WTC11 (cell line): ENCODE measurements around the gene ZBTB7C. TPM values are rescaled to one million over a fixed set of nuclear protein-coding genes. Genes with fewer than 3 reads are reported as not detected.

Experiments
- ATAC-seq: fragments of 200-7000 bp; cut with Tn5 transposase; 2 replicates; pipeline ENCODE4 v1.10.0; 2021; ENCODE audit warnings: mild to moderate bottlenecking, moderate library complexity
- CTCF ChIA-PET: fragments of 300-600 bp; sonication (Branson Sonifier 250); formaldehyde crosslinking; loops from one replicate; lab custom pipeline; 2021; ENCODE audit warnings: antibody characterized with exemption; lab: Charles Lee
- POLR2A ChIA-PET: fragments of 350-600 bp; sonication (Branson Sonifier 250); formaldehyde crosslinking; loops from one replicate; lab custom pipeline; 2021; ENCODE audit warnings: antibody characterized with exemption; lab: Charles Lee
- DNase-seq: peaks from one replicate; pipeline ENCODE4 v3.0.0; 2021; ENCODE audit warnings: low spot score
- H3K27ac Mint-ChIP-seq: 2 replicates; pipeline ENCODE4 v1.8.0; 2021; ENCODE audit warnings: mixed read lengths
- H3K27me3 Mint-ChIP-seq: 2 replicates; pipeline ENCODE4 v1.8.0; 2021; ENCODE audit warnings: low read depth, mild to moderate bottlenecking, moderate library complexity, mixed read lengths
- H3K36me3 Mint-ChIP-seq: 2 replicates; pipeline ENCODE4 v1.8.0; 2021; ENCODE audit warnings: mixed read lengths
- H3K4me1 Mint-ChIP-seq: 2 replicates; pipeline ENCODE4 v1.8.0; 2022; ENCODE audit warnings: mixed read lengths
- H3K4me3 Mint-ChIP-seq: 2 replicates; pipeline ENCODE4 v1.8.0; 2021; ENCODE audit warnings: mild to moderate bottlenecking, moderate library complexity, mixed read lengths
- H3K9me3 Mint-ChIP-seq: 2 replicates; pipeline ENCODE4 v1.8.0; 2021; ENCODE audit warnings: mixed read lengths
- CREB1 ChIP-seq: sonication (generic); formaldehyde crosslinking; IDR thresholded peaks from 2 replicates; pipeline ENCODE4 v1.8.0; 2023; ENCODE audit warnings: mild to moderate bottlenecking, missing genetic modification reagents
- E2F4 ChIP-seq: sonication (generic); formaldehyde crosslinking; IDR thresholded peaks from 2 replicates; pipeline ENCODE4 v1.8.1; 2022; ENCODE audit warnings: low read depth, mild to moderate bottlenecking, moderate library complexity, missing genetic modification reagents, borderline replicate concordance
- ESRRA ChIP-seq: sonication (generic); formaldehyde crosslinking; IDR thresholded peaks from 2 replicates; pipeline ENCODE4 v1.8.1; 2022; ENCODE audit warnings: mild to moderate bottlenecking, missing genetic modification reagents, borderline replicate concordance
- HMGA2 ChIP-seq: fragments of 250-450 bp; sonication (Bioruptor Pico); IDR thresholded peaks from 2 replicates; pipeline ENCODE4 v1.4.0; 2021; ENCODE audit warnings: mild to moderate bottlenecking, moderate library complexity
- IRF2 ChIP-seq: sonication (generic); formaldehyde crosslinking; IDR thresholded peaks from 2 replicates; pipeline ENCODE4 v1.8.0; 2022; ENCODE audit warnings: low read depth, missing genetic modification reagents, borderline replicate concordance
- NFYB ChIP-seq: sonication (generic); formaldehyde crosslinking; conservative IDR thresholded peaks from 2 replicates; pipeline ENCODE4 v1.8.0; 2022; ENCODE audit warnings: low read depth, missing genetic modification reagents
- PRDM15 ChIP-seq: sonication (generic); formaldehyde crosslinking; IDR thresholded peaks from 2 replicates; pipeline ENCODE4 v1.8.0; 2022; ENCODE audit warnings: missing genetic modification reagents
- PREB ChIP-seq: sonication (generic); formaldehyde crosslinking; IDR thresholded peaks from 2 replicates; pipeline ENCODE4 v1.8.1; 2022; ENCODE audit warnings: mild to moderate bottlenecking, missing genetic modification reagents, moderate library complexity, borderline replicate concordance
- RELA ChIP-seq: sonication (generic); formaldehyde crosslinking; IDR thresholded peaks from 2 replicates; pipeline ENCODE4 v1.8.1; 2022; ENCODE audit warnings: missing genetic modification reagents, mild to moderate bottlenecking, borderline replicate concordance
- TEAD1 ChIP-seq: sonication (generic); formaldehyde crosslinking; IDR thresholded peaks from 2 replicates; pipeline ENCODE4 v1.8.0; 2022; ENCODE audit warnings: mild to moderate bottlenecking, missing genetic modification reagents
- TEAD4 ChIP-seq: sonication (generic); formaldehyde crosslinking; IDR thresholded peaks from 2 replicates; pipeline ENCODE4 v1.8.0; 2022; ENCODE audit warnings: mild to moderate bottlenecking, missing genetic modification reagents
- ZNF121 ChIP-seq: sonication (generic); formaldehyde crosslinking; IDR thresholded peaks from 2 replicates; pipeline ENCODE4 v1.8.0; 2023; ENCODE audit warnings: missing genetic modification reagents
- ZNF138 ChIP-seq: sonication (generic); formaldehyde crosslinking; conservative IDR thresholded peaks from 2 replicates; pipeline ENCODE4 v1.8.1; 2022; ENCODE audit warnings: mild to moderate bottlenecking, moderate library complexity, missing genetic modification reagents
- ZNF281 ChIP-seq: sonication (generic); formaldehyde crosslinking; IDR thresholded peaks from 2 replicates; pipeline ENCODE4 v1.8.0; 2023; ENCODE audit warnings: mild to moderate bottlenecking, missing genetic modification reagents
- total RNA-seq: library from RNA; stranded (reverse); gene quantifications from 3 replicates; pipeline ENCODE4 v1.2.3, GENCODE V29; 2021
- TF ChIP-seq, protein P1 (sequence below): fragments of 250-450 bp; sonication (Bioruptor Pico); IDR thresholded peaks from 2 replicates; pipeline ENCODE4 v1.9.0; 2021; ENCODE audit warnings: mild to moderate bottlenecking
- TF ChIP-seq, protein P2 (sequence below): fragments of 250-450 bp; sonication (Bioruptor Pico); IDR thresholded peaks from 2 replicates; pipeline ENCODE4 v1.9.0; 2021; ENCODE audit warnings: moderate library complexity, mild to moderate bottlenecking, inconsistent platforms, borderline replicate concordance
- TF ChIP-seq, protein P3 (sequence below): sonication (generic); formaldehyde crosslinking; IDR thresholded peaks from 2 replicates; pipeline ENCODE4 v1.8.0; 2022; ENCODE audit warnings: mild to moderate bottlenecking, missing genetic modification reagents
- TF ChIP-seq, protein P4 (sequence below): fragments of 250-450 bp; sonication (Bioruptor Pico); IDR thresholded peaks from 2 replicates; pipeline ENCODE4 v2.1.2; 2022; ENCODE audit warnings: mild to moderate bottlenecking, moderate library complexity

Gene ZBTB7C
- total RNA-seq, 1 experiment from 2014 or later, result 0.48 TPM

DNA sequence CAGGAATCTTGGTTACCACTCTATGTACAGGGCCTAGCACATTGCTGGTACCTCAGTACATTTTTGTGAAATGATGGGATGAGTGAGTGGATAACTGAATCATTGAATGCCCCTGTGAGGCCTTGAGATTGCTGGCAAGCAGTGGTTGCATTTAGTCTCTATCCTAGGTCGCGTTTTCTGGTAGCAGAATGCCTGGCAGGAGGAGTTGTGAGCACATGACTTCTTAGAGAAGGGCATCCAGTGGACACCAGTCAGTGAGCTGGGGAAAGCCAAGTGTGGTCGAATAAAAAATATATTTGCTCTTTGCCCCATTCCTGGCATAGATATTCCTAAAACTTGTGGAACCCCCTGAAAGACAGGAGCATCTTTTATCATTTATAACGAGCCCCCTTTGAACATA lies 416.9 kb downstream of the ZBTB7C start:
- CTCF ChIA-PET, result no interaction called here
- H3K4me3 Mint-ChIP-seq, result no peak overlapping the region

DNA sequence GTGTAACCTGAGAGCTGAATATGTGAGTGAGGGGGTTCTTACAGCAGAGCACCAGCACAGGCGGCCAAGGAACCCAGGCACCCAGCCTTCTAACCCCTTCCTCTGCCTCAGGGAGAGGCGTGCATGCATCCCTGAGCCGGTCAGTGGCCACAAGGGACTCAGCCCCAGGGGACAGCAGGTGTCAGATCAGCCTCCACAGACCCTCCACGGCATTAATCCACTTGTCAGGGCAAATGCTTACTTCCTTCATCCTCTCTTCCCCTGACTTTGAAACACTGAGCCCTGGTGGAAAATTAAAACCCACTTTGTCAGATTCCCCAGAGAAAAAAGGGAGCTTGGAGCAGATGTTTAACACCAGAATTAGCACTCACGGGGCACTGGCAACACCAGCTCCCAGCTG lies 418.2 kb downstream of the ZBTB7C start:
- ChIA-PET POLR2A (no interaction called here), CTCF (interaction anchor here (1.4 kb wide), 1 partner anchor 17 kb away, joined by 5 read pairs; no protein-coding TSS in a partner anchor)
- Mint-ChIP-seq H3K4me1 (peaks cover 18% of the 10 kb centered on the region), H3K4me3 (no peak overlapping the region), H3K9me3 (peaks cover 20% of the 10 kb centered on the region), H3K27me3 (no peaks in the 10 kb centered on the region), H3K27ac (0 out of 2 replicates have a peak overlapping the region, but pooled peaks have one; percentile 65), H3K36me3 (peaks cover 4% of the 10 kb centered on the region)
- no peak for DNase-seq
- no peak for ATAC-seq
- TF ChIP-seq, protein P1, sequence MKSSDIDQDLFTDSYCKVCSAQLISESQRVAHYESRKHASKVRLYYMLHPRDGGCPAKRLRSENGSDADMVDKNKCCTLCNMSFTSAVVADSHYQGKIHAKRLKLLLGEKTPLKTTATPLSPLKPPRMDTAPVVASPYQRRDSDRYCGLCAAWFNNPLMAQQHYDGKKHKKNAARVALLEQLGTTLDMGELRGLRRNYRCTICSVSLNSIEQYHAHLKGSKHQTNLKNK (CRISPR knock-in tag), result no peak
- no peak for TF ChIP-seq ZNF138 (CRISPR knock-in tag)
- TF ChIP-seq CREB1 (CRISPR knock-in tag), result no peak
- TF ChIP-seq ZNF281, result no peak
- TF ChIP-seq RELA (CRISPR knock-in tag), result no peak
- no peak for TF ChIP-seq NFYB (CRISPR knock-in tag)
- TF ChIP-seq TEAD4 (CRISPR knock-in tag), result no peak
- TF ChIP-seq ESRRA, result no peak
- TF ChIP-seq, protein P2, sequence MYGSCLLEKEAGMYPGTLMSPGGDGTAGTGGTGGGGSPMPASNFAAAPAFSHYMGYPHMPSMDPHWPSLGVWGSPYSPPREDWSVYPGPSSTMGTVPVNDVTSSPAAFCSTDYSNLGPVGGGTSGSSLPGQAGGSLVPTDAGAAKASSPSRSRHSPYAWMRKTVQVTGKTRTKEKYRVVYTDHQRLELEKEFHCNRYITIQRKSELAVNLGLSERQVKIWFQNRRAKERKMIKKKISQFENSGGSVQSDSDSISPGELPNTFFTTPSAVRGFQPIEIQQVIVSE (CRISPR knock-in tag), result no peak
- no peak for TF ChIP-seq E2F4 (CRISPR knock-in tag)
- no peak for TF ChIP-seq TEAD1 (CRISPR knock-in tag)
- TF ChIP-seq, protein P3, sequence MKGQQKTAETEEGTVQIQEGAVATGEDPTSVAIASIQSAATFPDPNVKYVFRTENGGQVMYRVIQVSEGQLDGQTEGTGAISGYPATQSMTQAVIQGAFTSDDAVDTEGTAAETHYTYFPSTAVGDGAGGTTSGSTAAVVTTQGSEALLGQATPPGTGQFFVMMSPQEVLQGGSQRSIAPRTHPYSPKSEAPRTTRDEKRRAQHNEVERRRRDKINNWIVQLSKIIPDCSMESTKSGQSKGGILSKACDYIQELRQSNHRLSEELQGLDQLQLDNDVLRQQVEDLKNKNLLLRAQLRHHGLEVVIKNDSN (CRISPR knock-in tag), result no peak

More for the DNA sequence above, 416.9 kb downstream of the ZBTB7C start:
- DNase-seq, result no peak
- TF ChIP-seq PREB (CRISPR knock-in tag), result no peak
- TF ChIP-seq, protein P4, sequence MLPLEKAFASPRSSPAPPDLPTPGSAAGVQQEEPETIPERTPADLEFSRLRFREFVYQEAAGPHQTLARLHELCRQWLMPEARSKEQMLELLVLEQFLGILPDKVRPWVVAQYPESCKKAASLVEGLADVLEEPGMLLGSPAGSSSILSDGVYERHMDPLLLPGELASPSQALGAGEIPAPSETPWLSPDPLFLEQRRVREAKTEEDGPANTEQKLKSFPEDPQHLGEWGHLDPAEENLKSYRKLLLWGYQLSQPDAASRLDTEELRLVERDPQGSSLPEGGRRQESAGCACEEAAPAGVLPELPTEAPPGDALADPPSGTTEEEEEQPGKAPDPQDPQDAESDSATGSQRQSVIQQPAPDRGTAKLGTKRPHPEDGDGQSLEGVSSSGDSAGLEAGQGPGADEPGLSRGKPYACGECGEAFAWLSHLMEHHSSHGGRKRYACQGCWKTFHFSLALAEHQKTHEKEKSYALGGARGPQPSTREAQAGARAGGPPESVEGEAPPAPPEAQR (CRISPR knock-in tag), result no peak
- no peak for TF ChIP-seq IRF2 (CRISPR knock-in tag)
- no peak for TF ChIP-seq ZNF121 (CRISPR knock-in tag)
- TF ChIP-seq PRDM15 (CRISPR knock-in tag), result no peak
- TF ChIP-seq HMGA2 (CRISPR knock-in tag), result no peak
- Mint-ChIP-seq H3K9me3 (peaks cover 33% of the 10 kb centered on the region), H3K36me3 (peaks cover 13% of the 10 kb centered on the region), H3K27me3 (no peaks in the 10 kb centered on the region), H3K4me1 (peaks cover 21% of the 10 kb centered on the region), H3K27ac (no peak overlapping the region)
- POLR2A ChIA-PET, result no interaction called here
- ATAC-seq, result no peak
